HuH-7.5 (cell line): ENCODE results near the gene KCNC1.
A peak's percentile ranks its signal among the peaks of the same experiment; 100 is the strongest.

Source experiments
- DNase-seq: peaks from one replicate; pipeline ENCODE4 v3.0.0; 2011; ENCODE audit warnings: low spot score

Gene KCNC1

DNA sequence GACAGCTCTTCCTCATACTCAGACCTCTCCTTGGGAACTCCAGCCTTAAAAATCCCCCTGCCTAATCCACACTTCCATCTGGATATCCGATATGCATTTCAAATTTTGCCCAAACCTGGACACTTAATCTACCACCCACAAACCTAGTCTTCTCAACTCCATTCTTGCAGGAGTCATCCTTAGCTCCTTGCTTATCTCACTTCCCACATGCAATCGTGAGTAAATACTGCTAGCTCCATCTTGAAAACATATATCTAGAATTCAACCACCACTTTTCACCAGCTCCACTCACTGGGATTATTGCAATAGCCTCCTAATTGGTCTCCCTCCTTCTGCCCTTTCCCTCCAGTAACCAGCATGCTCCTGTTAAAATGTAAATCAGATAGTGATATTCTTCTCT lies 17.8 kb upstream of the KCNC1 start:
- DNase-seq = no peak

DNA sequence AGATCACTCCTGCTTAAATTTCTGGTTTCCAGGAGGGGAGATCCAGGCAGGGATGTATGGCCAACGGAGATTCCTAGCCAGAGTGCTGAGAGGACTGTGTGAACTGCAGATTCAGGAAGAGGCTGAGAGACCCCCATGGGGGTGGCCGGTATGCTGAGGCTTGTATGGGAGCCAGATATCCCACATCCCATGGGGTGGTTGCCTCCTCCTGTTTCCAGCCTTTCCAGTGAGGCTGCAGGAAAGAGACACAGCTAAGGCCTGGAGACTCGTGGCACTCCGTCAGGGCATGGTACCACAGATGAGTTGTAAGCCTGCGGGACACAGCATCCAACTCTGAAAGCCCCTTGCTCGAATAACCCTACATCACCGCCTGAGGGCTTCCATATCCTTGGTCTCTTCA lies 16.6 kb upstream of the KCNC1 start:
- DNase-seq = no peak

DNA sequence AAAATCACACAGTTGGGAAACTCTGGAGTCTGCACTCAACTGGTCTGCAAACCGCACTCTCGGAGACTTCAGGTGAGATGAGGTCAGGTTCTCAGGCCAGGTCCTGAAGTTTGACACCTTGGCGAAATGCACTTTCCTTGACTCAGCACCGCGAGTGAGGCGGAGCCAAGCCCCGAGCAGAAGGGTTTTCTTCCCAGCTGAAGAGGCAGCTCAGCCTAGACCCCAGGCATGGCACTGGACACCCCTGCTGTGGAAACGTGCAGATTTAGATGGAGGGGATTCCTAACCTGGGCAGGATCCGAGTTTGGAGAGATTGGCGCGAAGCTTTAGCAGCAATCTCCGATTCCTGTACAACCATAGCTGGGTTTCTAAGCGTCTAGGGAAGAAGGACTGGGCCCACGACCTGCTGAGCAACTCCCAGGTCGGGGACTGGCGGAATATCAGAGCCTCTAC lies 16.0 kb upstream of the KCNC1 start:
- no peak for DNase-seq

DNA sequence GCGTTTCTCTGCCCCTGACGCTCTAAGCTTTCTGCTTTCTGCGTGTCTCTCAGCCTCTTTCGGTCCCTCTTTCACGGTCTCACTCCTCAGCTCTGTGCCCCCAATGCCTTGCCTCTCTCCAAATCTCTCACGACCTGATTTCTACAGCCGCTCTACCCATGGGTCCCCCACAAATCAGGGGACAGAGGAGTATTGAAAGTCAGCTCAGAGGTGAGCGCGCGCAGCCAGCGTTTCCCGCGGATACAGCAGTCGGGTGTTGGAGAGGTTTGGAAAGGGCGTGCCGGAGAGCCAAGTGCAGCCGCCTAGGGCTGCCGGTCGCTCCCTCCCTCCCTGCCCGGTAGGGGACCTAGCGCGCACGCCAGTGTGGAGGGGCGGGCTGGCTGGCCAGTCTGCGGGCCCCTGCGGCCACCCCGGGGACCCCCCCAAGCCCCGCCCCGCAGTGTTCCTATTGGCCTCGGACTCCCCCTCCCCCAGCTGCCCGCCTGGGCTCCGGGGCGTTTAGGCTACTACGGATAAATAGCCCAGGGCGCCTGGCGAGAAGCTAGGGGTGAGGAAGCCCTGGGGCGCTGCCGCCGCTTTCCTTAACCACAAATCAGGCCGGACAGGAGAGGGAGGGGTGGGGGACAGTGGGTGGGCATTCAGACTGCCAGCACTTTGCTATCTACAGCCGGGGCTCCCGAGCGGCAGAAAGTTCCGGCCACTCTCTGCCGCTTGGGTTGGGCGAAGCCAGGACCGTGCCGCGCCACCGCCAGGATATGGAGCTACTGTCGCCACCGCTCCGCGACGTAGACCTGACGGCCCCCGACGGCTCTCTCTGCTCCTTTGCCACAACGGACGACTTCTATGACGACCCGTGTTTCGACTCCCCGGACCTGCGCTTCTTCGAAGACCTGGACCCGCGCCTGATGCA lies 15.3 kb upstream of the KCNC1 start, which contains the start of gene MYOD1:
MYOD1 (plus strand) TSS at position 544 of the 910 bp plus-strand sequence; CDS start at position 756, 212 bp downstream.
- DNase-seq = no peak

DNA sequence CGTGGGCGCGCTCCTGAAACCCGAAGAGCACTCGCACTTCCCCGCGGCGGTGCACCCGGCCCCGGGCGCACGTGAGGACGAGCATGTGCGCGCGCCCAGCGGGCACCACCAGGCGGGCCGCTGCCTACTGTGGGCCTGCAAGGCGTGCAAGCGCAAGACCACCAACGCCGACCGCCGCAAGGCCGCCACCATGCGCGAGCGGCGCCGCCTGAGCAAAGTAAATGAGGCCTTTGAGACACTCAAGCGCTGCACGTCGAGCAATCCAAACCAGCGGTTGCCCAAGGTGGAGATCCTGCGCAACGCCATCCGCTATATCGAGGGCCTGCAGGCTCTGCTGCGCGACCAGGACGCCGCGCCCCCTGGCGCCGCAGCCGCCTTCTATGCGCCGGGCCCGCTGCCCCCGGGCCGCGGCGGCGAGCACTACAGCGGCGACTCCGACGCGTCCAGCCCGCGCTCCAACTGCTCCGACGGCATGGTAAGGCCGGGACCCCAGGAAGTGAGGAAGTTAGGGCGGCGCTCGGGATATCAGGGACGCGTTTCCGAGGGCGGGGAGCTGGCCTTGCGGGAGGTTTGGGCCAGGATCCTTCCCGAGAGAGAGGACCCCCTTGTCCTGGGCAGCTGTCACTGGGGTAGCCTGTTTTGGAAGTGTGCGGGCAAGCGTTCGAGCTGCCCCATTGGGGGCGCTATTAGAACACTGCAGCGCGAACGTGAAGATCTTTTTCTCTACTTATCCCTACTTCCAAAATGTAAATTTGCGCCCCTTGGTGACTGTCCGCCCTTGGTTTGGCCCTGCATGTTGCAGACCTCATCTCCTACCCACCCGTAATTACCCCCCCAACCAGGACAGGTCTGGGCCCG lies 14.4 kb upstream of the KCNC1 start:
- DNase-seq = no peak

DNA sequence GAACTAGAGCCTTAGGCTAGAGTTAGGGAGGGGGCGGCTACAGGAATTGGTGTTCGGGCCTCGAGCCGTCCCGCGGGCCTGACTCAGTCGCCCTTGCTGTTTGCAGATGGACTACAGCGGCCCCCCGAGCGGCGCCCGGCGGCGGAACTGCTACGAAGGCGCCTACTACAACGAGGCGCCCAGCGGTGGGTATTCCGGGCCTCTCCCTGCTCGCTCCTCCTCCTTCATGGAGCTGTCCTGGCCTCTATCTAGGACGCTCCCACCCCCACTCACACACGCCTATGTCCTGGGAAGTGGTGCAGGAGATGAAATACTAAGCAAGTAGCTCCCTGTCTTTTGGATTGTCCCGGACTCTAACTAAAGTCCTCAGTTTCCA lies 13.8 kb upstream of the KCNC1 start:
- DNase-seq = no peak

DNA sequence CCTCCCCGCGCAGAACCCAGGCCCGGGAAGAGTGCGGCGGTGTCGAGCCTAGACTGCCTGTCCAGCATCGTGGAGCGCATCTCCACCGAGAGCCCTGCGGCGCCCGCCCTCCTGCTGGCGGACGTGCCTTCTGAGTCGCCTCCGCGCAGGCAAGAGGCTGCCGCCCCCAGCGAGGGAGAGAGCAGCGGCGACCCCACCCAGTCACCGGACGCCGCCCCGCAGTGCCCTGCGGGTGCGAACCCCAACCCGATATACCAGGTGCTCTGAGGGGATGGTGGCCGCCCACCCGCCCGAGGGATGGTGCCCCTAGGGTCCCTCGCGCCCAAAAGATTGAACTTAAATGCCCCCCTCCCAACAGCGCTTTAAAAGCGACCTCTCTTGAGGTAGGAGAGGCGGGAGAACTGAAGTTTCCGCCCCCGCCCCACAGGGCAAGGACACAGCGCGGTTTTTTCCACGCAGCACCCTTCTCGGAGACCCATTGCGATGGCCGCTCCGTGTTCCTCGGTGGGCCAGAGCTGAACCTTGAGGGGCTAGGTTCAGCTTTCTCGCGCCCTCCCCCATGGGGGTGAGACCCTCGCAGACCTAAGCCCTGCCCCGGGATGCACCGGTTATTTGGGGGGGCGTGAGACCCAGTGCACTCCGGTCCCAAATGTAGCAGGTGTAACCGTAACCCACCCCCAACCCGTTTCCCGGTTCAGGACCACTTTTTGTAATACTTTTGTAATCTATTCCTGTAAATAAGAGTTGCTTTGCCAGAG lies 13.2 kb upstream of the KCNC1 start:
- no peak for DNase-seq

DNA sequence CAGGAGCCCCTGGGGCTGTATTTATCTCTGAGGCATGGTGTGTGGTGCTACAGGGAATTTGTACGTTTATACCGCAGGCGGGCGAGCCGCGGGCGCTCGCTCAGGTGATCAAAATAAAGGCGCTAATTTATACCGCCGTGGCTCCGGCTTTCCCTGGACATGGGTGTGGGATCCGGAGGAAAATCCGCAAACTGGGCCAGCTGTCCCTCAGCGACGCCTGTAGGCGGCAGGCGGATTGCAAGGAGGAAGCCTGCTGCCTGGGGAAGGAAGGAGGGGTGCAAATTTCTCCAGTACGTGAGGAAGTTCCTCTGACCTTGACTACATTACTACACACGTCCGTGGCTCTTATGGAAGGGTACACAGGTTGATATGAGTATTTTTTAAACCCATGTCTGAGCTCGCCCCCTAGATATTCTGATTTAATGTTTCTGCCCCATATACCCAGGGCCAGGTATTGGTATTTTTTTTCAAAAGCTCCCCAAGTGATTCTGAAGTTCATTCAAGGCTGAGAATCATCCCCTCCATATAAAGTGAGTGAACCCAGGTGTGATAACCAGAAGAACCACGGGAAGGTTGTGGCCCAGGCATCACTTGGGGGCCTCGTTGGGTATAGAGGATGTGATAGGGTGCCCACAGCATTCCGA lies 12.5 kb upstream of the KCNC1 start:
- DNase-seq = peak; percentile 64

DNA sequence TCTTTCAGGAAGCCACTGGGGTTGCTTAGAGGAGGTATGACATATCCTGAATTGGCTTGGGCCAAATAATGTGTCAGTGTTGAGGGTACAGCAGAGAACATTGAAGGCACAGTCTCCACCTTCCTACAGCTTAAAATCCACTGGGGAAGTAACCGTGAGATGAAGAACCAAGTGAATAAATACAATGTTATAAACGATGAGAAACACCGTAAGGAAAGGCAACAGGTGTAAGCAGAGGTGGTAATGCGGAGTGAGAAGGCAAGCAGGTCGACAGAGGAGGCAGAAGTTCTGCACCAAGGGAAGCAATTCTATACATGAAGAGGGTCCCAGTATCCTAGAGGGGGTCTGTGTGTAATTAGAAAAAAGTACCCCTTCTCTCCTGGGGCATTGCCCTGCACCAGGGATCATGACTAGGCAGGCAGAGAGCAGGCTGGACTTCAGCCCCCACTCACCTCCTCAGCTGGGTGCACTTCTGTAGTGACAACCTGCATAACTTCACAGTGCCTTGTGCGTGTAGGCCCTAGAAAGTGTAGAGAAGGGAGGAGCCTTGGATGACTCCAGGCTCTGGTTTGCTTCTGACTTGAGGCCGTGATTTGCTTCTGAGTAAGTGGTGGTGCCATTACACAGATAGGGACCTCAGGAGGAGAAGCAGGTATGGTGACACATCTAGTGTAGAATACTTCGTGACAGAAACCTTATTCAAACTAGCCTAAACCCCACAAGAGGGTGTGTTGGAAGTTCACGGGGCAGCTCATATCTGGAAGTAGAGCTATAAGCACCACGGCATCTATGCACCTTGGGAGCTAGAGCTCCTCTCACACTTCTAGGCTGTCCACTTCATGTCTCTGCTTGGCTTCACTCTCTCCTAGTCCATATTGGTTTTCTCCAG lies 10.3 kb upstream of the KCNC1 start:
- no peak for DNase-seq

DNA sequence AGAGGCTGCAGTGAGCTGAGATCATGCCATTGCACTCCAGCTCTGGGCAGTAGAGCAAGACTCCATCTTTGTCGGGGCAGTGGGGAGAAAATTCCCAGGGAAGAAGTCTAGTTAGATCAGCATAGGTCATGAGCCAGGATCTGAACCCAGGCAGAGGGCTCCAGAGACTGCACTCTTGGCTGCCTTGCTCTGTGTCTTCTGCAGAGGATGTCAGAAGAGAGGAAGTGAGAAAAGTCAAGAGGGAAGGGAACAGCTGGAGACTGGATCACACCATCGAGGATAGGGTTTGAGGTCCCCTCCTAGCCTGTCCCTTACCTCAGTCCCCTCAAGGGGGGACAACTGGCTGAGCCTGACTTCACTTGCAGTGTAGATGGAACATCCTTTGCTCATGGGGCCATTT lies 9.4 kb upstream of the KCNC1 start:
- no peak for DNase-seq

DNA sequence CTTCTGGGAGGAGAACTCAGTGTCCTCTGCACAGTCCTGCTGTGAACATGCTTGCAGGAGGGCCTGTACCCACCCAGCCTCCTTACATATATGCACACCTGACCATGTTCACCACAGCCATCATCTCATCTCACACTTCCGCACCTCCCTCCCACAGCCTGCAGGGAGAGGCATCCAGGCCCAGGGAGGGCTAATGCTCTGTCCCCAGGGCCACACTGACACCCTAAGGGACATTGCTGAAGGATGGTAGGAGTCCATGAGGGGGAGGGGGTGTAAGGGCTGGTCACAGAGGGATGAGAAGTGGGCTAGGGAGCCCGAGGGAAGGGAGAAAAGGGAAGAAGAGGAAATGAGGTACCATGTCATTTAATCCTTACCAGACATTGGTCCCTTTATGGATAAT lies 4.4 kb upstream of the KCNC1 start:
- DNase-seq = no peak

DNA sequence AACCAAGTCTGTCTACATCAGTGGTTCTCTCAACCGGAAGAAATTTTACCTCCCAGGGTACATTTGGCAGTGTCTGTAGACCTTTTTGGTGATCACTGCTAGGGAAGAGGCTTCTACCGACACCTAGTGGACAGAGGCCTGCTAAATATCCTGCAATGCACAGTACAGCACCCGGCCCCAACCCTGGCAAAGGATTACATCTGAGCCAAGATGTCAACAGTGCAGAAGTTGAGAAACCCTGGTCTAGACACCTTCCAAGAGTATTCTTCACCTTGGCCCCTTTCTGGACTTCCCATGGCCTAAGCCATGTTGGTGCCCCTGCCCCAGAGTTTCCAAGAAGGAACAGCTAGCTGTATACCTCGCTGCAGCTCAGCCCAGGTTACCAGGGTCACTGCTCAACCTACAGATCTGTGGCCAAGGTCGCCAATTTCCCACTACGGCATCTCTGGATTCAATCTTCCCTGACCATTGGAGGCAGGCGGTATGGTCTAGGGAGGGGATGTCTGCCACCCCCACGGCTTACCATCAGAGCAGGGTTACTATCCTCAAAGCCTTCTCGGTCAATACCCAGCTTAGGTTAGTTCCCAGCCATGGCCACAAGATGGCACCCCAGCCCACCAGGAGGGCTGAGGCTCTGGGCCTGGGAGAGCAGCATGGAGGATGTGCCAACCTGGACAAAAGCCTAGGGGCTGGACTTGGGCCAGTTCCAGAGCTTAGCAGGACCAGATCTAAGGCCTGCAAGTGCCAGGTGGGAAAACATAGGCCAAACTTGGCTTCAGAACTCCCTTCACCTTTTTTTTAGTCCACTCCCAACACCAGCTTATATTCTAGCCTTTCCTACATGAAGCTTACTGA lies 3.7 kb upstream of the KCNC1 start:
- DNase-seq = peak; percentile 92

DNA sequence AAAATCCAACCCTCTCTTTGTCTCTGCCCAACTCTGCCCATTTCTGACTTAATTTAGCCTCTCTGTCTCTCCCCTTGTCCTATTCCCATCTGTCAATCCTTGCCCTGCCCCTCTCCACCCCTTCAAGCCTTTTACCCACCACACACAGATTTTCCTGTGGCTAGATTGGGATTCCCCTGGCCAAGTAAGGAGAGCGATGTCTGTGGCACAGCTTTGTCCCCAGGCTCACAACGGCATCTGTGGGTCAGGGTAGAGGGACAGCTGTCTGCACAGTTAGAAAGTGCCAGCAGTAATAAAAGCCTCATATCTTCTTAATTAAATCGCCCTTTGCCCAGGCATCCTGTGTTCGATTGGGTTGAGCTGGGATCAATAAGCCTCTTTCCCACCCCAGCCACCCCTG lies 1.3 kb upstream of the KCNC1 start:
- DNase-seq = no peak

DNA sequence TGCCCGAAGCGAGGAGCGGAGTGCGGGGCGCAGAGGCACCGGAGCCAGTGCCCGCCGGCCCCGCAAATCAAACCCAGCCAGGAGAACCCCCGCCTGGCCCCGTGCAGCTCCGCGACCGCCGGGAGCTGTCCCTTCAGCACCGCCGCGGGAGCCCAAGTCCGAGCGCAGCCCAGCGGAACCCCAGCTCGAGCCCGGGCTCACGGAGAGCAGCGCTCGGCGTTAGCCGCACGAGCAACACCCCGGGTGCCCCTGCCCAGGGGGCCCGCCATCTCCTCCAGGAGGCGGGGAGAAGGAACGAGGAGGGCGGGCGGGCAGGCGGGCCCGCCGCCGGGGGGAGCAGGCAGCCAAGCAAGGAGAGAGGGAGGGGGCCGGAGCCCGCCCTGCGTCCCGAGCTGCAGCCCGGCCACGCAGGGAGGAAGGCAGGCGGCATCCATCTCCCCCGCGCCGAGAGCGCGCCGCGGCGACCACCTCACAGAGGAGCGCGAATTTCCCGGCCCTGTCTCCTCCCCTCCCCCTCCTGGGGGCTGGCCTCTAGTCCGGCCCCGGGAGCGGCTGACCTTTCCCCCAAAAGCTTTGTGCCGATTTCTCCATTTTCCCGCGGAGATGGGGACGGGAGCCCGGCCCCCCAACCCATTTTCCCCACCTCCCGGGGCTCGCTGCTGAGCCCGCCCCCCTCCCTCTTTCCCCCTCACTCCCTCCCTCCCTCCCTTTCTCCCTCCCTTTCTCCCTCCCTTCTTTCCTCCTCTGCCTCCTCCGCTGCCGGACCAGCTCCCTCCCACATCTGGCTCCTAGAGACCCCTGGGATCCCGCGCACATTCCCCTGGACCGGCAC lies 621 bp downstream of the KCNC1 start:
- peak; percentile 86 for DNase-seq

DNA sequence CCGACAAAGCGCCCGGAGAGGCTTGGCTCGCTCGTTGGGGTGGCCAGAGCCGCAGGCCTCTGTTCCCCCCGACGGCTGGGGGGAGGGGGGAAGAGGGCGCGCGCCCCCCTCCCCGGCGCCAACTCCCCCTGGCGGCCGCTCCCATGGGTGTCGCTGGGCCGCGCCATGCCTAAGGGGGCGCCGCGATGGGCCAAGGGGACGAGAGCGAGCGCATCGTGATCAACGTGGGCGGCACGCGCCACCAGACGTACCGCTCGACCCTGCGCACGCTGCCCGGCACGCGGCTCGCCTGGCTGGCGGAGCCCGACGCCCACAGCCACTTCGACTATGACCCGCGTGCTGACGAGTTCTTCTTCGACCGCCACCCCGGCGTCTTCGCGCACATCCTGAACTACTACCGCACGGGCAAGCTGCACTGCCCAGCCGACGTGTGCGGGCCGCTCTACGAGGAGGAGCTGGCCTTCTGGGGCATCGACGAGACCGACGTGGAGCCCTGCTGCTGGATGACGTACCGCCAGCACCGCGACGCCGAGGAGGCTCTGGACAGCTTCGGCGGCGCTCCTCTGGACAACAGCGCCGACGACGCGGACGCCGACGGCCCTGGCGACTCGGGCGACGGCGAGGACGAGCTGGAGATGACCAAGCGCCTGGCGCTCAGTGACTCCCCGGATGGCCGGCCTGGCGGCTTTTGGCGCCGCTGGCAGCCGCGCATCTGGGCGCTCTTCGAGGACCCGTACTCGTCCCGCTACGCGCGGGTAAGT lies 1.4 kb downstream of the KCNC1 start:
- DNase-seq = no peak

DNA sequence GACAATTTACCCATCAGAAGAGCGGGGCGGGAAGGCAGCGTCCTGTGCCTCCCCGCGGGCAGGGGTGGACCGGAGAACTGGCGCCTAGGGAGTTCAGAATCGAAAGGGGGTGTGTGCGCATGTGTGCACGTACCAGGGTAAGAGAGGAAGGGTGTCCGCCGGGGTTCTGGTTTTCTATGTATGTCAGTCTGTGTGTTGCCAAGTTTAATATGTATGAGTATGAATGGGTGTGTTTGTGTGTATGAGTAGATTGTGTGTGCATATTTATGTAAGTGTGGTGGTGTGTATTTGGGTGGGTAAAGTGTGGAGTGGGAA lies 2.0 kb downstream of the KCNC1 start:
- no peak for DNase-seq

DNA sequence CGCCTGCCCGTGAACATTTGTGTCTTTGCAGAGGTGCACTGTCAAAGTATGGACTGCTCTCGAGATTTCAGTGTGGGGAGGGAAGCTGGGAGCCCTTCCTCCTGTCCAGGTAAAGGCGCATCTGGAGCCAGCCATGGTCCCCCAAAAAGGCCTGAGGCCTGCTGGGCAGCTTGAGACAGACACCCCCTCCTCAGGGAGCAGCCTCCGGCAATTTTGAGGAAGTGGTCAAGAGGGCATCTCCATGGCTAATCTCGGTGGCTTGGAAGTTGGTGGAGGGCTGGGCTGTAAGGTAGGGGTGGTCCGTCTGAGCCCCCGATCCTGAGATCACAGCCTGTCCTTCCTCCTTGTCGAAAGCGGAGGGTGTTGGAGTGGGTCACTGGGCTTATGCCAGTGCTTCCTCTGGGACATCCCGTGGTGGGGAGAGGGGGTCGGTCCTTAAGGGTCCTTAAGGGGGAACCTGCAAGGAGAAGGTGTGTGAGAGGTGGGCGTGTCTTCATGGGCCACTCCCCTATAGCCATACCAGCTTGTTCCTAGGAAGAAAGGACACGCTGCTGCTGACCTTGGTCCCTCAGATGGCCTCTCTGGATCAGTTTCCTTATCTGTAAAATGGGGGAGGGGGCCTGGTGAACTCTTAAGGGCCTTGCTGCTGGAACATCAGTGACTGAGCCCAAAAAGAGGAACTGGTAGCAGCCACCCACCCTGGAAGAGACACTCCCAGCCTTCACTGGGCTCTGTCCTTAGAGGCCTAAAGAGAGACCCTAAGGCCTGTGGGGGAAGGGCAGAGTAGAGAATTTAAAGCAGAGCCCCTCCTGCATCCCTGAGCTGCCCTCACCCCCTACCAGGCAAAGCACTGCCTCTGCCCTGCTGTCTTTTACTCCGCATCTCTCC lies 2.6 kb downstream of the KCNC1 start:
- no peak for DNase-seq
